HL-60 (cell line): ENCODE results near the gene RAC2.

Source experiments
- DNase-seq, 2 experiments: peaks; one replicate each; pipeline ENCODE4 v3.0.0-alpha.2; 2010 to 2020; ENCODE audit warnings: low read depth in 1 of 2, low spot score in 1 of 2
- H3K27ac ChIP-seq: fragments of 250-450 bp; sonication (Bioruptor Pico); replicated peaks from 2 replicates; pipeline ENCODE4 v1.5.1; 2020; ENCODE audit warnings: mild to moderate bottlenecking, moderate library complexity
- H3K27me3 ChIP-seq: fragments of 250-450 bp; sonication (Bioruptor Pico); 2 replicates; pipeline ENCODE4 v1.5.1; 2021; ENCODE audit warnings: mild to moderate bottlenecking, moderate library complexity; ENCODE audit not compliant: insufficient read depth, poor library complexity, severe bottlenecking
- H3K4me3 ChIP-seq: replicated peaks from 2 replicates; pipeline ENCODE4 v1.5.1; 2011; ENCODE audit warnings: mild to moderate bottlenecking, control low read depth, low read length; ENCODE audit not compliant: insufficient read depth
- GABPA ChIP-seq: IDR thresholded peaks from 2 replicates; pipeline ENCODE4 v1.6.1; 2012; ENCODE audit warnings: low read depth
- POLR2AphosphoS5 ChIP-seq: IDR thresholded peaks from 2 replicates; pipeline ENCODE4 v1.6.1; 2012; ENCODE audit warnings: low read depth
- SPI1 ChIP-seq: IDR thresholded peaks from 2 replicates; pipeline ENCODE4 v1.6.1; 2012; ENCODE audit warnings: low read depth, mild to moderate bottlenecking, borderline replicate concordance
- TF ChIP-seq, protein P1 (sequence below): IDR thresholded peaks from 2 replicates; pipeline ENCODE4 v1.6.1; 2012; ENCODE audit warnings: low read depth; ENCODE audit not compliant: insufficient replicate concordance
- TF ChIP-seq, protein P2 (sequence below): IDR thresholded peaks from one replicate; pipeline ENCODE4 v1.5.1; 2011; ENCODE audit warnings: low read length, control low read depth, inconsistent platforms; ENCODE audit not compliant: insufficient read depth

RAC2 gene

DNA sequence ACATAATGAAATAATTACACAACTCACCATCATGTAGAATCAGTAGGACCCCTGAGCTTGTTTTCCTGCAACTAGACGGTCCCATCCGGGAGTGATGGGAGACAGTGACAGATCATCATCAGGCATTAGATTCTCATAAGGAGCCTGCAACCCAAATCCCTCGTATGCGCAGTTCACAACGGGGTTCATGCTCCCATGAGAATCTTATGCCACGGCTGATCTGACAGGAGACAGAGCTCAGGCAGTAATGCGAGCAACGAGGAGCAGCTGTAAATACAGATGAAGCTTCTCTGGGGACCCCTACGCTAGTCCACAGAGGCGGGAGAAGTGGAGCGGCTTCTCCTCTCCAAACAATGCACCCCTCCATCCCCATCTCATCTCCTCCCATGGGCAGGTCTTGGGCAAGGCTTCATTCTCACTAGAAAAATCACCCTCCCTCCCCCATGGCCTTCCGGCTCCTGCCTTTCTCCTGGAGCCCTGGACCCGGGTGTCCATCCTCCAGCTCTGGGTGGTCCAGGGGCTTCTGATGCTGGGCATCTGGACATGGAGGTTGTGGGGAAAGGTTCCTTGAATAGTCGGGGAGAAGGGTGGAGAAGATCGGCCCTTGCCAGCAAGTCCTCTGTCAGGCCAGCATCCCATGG is 16.2 kb upstream of the RAC2 start:
- H3K4me3 ChIP-seq = no peak overlapping the region
- no peaks in the 10 kb centered on the region for H3K27me3 ChIP-seq
- no peak overlapping the region for H3K27ac ChIP-seq
- DNase-seq = no peak
- TF ChIP-seq, protein P1, sequence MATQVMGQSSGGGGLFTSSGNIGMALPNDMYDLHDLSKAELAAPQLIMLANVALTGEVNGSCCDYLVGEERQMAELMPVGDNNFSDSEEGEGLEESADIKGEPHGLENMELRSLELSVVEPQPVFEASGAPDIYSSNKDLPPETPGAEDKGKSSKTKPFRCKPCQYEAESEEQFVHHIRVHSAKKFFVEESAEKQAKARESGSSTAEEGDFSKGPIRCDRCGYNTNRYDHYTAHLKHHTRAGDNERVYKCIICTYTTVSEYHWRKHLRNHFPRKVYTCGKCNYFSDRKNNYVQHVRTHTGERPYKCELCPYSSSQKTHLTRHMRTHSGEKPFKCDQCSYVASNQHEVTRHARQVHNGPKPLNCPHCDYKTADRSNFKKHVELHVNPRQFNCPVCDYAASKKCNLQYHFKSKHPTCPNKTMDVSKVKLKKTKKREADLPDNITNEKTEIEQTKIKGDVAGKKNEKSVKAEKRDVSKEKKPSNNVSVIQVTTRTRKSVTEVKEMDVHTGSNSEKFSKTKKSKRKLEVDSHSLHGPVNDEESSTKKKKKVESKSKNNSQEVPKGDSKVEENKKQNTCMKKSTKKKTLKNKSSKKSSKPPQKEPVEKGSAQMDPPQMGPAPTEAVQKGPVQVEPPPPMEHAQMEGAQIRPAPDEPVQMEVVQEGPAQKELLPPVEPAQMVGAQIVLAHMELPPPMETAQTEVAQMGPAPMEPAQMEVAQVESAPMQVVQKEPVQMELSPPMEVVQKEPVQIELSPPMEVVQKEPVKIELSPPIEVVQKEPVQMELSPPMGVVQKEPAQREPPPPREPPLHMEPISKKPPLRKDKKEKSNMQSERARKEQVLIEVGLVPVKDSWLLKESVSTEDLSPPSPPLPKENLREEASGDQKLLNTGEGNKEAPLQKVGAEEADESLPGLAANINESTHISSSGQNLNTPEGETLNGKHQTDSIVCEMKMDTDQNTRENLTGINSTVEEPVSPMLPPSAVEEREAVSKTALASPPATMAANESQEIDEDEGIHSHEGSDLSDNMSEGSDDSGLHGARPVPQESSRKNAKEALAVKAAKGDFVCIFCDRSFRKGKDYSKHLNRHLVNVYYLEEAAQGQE = no peak
- TF ChIP-seq, protein P2, sequence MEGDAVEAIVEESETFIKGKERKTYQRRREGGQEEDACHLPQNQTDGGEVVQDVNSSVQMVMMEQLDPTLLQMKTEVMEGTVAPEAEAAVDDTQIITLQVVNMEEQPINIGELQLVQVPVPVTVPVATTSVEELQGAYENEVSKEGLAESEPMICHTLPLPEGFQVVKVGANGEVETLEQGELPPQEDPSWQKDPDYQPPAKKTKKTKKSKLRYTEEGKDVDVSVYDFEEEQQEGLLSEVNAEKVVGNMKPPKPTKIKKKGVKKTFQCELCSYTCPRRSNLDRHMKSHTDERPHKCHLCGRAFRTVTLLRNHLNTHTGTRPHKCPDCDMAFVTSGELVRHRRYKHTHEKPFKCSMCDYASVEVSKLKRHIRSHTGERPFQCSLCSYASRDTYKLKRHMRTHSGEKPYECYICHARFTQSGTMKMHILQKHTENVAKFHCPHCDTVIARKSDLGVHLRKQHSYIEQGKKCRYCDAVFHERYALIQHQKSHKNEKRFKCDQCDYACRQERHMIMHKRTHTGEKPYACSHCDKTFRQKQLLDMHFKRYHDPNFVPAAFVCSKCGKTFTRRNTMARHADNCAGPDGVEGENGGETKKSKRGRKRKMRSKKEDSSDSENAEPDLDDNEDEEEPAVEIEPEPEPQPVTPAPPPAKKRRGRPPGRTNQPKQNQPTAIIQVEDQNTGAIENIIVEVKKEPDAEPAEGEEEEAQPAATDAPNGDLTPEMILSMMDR = no peak
- TF ChIP-seq POLR2AphosphoS5 = no peak
- TF ChIP-seq GABPA = no peak
- TF ChIP-seq SPI1 = no peak

DNA sequence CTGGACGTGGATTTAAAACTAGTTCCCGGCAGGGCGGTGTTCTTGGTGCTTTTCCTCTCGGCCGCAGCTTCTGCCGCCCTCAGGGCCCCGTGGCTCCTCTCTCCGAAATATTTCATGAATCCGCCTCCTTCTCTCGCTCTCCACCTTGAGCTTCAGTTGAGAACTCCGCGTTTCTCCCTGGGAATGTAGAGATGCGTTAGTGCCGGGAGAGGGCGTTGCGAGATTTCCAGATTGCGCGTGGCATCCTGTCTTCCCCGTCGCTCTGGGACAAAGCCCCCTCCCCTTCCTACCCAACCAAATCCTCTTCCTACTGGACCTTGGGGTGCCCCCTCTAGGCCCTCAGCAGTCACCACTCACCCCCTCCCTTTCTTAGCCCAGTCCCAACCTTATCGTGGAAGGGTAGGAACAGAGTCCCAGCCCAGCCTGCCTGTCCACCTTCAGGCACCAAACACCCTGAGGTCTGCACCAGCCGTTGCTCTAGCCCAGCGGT is 15.5 kb upstream of the RAC2 start:
- no peak overlapping the region for H3K4me3 ChIP-seq
- TF ChIP-seq, protein P2 = peak; percentile 36
- TF ChIP-seq SPI1 = no peak
- H3K27ac ChIP-seq = no peak overlapping the region
- DNase-seq = peak in 1 of 2 experiments; percentile 59
- no peaks in the 10 kb centered on the region for H3K27me3 ChIP-seq

DNA sequence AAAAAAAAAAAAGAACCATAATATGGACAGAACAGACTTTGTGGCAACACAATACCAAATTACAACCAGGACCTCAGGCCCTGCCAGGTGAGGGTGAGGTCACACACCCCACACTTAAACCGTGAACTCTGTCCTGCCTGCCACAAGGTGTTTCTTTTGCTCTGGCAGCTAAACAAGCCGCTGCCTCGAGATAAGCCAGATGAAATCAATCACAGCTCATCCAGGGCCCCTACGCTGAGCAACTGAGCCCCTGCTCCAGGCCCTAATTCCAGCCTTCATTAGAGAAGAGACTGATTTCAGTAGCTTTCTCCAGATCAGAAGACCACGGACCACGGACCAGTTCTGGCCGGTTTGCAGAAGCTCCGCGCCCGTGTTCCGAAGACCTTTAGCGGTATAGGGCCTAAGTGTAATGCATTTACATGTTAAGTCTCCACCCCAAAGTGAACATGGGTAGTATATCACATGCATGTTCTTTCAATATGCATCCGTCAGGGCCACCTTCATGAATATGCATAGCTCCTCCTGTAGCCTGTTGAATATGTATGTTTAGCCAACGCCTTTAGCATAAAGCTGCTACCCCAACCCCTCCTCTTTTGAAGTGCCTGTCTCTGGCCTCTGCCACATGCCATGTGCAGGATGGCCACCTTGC is 14.8 kb upstream of the RAC2 start:
- H3K4me3 ChIP-seq = no peak overlapping the region
- no peak for DNase-seq
- H3K27ac ChIP-seq = no peak overlapping the region
- TF ChIP-seq, protein P2 = no peak
- TF ChIP-seq POLR2AphosphoS5 (no peak), SPI1 (no peak), GABPA (no peak)
- TF ChIP-seq, protein P1 = no peak
- no peaks in the 10 kb centered on the region for H3K27me3 ChIP-seq
